Right kidney (tissue), 1 donor: ENCODE data around the gene ARHGEF4.

ENCODE experiments used
- DNase-seq: peaks from one replicate; pipeline ENCODE4 v3.0.0-alpha.2; 2016

Gene ARHGEF4

DNA sequence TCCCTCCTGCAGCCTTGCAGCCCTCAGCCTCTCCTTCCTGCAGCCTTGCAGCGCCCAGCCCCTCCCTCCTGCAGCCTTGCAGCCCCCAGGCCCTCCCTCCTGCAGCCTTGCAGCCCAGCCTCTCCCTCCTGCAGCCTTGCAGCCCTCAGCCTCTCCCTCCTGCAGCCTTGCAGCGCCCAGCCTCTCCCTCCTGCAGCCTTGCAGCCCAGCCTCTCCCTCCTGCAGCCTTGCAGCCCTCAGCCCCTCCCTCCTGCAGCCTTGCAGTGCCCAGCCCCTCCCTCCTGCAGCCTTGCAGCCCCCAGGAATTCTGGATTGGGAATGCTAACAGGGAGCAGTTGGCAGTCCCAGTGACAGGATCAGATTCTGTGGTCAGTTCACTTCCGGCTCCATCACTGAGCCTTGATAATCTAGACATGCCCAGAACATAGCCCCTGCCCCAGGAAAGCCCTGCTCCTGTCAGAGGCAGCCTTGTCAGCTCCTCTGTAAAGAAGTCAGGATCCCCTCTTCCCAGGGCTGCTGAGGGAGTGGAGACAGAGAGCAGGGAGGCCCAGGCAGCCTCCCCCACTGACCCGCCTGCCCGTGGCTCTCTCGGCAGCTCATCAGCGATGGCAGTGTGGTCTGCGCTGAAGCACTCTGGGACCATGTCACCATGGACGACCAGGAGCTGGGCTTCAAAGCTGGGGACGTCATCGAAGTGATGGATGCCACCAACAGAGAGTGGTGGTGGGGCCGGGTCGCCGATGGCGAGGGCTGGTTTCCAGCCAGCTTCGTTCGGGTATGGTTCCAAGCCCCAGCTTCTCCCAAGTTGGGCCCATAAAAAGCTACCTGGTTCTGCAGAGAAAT is 201.8 kb downstream of the ARHGEF4 start:
- DNase-seq: no peak

DNA sequence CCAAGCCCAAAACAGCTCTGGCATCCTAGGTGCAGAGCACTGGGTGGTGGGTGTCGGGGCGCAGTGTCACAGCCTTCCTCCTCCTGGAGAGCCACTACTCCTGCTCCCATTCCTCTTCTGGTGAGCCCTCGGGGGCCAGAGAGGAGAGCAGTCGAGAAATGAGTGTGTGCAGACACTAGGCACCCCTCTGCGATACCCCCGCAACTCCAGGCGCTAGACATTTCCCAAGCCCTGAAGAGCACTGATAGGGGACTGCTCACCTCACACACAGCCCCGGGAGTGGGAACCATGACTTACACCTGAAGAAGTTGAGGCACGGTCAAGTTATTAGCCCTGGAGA is 202.4 kb downstream of the ARHGEF4 start:
- no peak for DNase-seq

DNA sequence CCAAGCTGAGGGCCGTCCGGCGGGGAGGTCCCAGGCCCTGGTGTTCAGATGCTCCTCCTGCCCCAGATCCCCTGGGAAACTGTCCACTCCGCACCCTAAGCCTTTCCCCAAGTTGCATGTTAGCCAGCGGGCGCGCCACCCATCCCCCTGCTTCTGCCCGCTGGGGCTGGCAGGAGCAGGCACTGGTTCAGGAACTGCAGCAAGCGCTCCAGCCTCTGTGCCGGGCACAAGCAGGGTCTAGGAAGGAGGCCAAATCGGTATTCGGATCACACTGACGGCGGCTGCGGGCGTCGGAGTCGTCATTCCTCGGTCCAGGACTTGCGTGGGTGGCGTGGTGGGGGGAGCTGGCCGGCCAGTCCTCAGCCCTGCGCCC is 202.8 kb downstream of the ARHGEF4 start:
- DNase-seq: no peak

DNA sequence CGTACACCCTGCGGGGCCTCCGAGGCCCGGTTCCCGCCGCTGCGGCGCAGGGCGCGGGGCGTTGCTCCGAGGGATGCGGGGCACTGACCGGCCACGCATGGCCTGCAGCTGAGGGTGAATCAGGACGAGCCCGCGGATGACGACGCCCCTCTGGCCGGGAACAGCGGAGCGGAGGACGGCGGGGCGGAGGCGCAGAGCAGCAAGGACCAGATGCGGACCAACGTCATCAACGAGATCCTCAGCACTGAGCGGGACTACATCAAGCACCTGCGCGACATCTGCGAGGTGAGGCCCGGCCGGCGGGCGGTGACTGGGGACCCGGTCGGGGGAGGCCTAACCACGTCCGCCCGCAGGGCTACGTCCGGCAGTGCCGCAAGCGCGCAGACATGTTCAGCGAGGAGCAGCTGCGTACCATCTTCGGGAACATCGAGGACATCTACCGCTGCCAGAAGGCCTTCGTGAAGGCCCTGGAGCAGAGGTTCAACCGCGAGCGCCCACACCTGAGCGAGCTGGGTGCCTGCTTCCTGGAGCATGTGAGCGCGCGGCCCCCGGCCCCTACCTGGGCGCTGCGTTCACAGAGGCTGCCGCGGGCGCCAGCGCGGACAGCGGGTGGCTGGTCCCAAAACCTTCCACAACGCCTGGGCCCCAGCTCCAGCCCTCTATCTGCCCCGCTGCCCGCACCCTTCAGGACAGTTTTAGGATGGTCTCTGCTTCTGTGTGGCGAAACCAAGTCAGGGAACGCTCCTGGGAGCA is 203.4 kb downstream of the ARHGEF4 start:
- DNase-seq: peak; percentile 57

DNA sequence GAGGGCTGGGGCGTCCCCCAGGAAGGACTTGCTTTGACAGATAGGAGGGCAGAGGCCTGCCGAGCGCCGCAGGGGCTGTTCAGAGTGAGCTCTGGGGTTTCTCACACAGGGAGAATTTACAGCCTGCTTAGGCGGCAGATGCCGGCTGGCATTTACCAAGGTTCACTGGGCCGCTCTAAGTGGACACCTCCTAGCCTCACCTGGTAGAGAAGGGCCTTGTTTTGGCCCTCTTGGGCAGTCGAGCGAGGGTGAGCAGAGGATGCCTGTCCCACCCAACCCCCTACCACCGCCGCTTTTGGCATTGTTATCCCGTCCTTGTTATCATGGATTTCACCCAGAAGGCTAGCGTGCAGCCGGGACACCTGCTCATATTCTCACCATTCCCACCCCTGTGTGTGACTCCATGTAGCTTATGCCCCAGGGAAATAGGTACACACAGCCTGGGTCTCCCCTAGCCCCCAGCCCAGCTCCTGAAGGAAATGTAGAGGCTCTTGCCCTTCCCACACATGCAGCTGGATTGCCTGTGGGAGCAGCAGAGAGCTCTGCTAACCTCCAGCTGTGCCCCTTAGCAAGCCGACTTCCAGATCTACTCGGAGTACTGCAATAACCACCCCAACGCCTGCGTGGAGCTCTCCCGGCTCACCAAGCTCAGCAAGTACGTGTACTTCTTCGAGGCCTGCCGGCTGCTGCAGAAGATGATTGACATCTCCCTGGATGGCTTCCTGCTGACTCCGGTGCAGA is 204.1 kb downstream of the ARHGEF4 start:
- DNase-seq: peak; percentile 32

DNA sequence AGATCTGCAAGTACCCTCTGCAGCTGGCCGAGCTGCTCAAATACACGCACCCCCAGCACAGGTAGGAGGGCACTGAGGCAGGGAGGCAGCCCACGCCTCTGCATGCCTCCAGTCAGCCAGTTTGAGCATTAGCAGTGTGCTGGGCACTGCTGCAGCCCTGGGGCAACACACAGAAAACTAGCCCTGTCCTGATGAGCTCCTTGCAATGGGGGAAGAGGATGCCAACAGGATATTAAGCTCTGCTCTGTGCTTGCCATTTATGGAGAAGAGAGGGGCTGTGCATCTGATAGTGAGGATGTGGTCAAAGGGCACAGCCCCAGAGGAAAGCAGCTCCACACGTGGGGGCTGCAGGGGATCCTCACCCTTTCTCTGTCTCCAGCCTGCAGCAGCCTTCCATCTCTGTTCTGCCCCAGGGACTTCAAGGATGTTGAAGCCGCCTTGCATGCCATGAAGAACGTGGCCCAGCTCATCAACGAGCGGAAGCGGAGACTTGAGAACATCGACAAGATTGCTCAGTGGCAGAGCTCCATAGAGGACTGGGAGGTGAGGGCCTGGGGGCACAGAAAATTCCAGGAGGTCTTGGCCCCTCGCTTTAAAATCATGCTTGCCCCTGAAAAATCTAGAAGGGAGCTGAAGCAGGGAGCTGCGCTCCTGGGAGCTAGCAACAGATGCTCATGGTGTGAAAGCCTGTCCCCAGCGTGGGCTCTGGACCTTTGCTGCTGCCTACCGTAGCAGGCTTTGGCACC is 204.9 kb downstream of the ARHGEF4 start:
- no peak for DNase-seq

DNA sequence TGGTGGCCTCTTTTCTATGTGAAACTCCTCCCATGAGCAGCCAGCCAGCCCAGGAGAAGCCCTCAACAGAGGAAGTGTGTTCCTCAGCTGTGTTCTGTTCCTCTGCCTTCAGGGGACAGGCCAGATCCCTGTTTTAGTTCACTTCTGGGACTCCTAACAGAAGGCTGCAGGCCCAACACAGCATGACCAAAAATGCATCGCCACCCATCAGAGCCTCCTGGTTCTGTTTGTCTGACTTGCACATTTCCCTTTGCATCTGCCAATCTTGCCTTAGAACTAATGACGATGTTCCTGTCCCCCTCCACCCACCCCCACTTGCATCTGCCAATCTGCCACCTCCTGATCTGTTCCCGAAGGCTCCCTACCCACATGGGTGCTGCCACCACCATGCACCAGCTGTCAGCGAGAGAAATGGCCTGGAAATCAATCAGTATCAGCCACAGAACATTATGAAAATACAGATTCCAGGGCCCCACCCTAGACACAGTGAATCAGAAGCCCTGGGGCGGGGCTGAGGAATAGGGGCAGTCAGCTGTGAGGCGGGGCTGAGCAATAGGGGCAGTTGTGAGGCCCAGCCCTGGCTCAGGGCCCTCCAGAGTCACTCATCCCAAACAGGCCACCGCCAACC is 205.5 kb downstream of the ARHGEF4 start:
- DNase-seq: no peak

DNA sequence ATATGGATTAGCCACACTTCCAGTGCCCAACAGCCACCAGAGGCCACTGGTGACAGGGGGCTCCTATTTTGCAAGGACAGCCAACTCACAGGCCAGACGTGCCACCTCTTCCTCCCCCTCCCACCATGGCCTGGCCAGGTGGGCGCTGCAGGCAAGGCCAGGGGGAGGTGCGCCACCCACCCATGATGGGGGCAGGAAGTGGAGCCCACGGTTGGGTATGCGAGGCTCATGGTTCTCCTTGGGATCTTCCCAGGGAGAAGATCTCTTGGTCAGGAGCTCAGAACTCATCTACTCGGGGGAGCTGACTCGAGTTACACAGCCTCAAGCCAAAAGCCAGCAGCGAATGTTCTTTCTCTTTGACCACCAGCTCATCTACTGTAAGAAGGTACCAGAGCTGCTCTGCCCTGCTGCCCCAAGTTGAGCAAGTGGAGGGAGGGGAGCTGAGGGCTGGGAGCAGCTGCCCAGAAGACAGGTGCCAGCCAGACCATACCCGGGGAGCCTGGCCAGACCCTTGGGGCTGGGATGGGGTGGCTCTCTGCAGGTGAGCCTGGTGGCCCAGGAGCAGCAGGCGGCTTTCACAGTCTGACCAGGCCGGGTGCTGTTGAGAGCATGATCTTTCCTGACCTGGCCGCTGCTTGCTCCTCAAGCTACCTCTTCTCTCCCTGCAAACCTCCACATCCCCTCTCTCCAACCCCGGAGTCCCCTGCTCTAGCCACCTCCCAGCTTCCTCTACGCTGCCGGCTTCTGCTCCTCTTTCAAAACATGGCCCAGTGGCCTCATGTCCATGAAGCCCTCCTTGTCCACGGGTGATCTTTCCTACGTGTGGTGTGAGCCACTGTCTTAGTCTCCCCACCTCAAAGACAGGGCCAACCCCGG is 206.7 kb downstream of the ARHGEF4 start:
- DNase-seq: no peak

DNA sequence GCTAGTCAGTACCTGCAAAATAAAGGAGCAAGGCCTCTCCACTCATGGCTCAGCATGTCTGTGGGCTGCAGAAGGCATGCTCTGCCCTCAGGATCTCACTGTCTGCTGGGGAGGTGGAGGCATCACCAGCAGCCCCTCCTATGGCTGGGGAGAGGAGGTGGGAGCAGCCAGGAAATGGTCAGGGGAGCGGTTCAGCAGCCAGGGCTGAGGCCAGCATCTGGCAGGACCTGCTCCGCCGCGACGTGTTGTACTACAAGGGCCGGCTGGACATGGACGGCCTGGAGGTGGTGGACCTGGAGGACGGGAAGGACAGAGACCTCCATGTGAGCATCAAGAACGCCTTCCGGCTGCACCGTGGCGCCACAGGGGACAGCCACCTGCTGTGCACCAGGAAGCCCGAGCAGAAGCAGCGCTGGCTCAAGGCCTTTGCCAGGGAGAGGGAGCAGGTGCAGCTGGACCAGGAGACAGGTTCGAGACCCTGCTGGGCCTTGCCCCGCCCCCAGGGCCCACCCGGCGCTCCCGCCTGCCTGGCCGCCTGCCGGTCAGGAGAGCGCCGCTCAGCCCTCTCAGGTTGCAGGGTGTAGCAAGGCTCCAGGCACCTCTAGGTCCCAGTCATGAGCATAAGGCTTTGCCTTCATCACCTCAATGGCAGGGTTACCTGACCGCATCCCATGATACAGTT is 207.5 kb downstream of the ARHGEF4 start:
- no peak for DNase-seq

DNA sequence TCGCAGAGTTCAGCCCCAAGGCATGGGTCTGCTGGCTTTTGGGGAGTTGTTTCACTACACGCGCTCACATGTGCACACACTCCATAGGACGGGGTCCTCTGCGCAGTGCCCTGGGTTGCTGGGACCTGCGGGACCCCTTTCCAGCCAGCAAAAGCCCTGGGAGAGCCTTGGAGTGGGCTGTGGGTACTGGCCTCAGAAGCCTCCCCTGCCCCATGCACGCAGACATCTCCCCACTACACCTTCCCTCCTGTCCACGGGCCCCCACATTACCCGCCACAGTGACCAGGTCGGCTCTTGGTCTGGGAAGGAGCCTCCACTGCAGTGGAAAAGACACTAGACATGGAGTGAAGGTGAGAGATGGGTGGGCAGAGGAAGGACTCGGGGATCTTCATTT is 208.0 kb downstream of the ARHGEF4 start:
- no peak for DNase-seq

DNA sequence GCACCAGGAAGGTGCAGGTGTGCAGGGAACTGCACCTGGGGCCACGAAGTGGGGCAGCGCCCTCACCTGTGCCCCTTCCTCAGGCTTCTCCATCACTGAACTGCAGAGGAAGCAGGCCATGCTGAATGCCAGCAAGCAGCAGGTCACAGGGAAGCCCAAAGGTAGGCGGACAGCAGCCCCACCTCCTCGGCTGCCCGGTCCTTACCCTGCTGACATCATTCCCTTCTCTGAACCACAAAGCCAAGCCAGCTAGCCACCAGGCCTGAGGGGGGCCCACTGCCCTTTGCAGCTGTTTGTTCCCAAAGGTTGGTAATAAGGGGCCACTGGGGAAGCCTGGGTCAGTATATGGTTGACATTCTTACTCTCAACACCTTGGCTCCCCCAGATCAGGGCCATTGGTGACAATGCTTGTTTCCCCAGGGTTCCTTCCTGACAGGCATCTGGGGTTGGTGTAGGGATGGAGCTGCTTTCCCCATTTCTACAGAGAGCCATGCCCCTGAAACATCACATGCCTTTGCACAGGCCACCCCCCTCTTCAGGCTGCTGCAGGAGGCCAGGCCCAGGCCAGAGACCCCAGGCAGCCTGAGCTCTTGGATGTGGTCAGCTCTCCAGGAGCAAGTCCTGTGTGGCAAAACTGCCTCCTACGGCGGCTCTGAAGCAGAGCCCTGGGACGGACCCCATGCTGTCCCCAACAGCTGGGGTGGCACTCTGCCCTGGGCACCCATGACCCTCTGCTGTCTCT is 208.7 kb downstream of the ARHGEF4 start:
- DNase-seq: no peak

DNA sequence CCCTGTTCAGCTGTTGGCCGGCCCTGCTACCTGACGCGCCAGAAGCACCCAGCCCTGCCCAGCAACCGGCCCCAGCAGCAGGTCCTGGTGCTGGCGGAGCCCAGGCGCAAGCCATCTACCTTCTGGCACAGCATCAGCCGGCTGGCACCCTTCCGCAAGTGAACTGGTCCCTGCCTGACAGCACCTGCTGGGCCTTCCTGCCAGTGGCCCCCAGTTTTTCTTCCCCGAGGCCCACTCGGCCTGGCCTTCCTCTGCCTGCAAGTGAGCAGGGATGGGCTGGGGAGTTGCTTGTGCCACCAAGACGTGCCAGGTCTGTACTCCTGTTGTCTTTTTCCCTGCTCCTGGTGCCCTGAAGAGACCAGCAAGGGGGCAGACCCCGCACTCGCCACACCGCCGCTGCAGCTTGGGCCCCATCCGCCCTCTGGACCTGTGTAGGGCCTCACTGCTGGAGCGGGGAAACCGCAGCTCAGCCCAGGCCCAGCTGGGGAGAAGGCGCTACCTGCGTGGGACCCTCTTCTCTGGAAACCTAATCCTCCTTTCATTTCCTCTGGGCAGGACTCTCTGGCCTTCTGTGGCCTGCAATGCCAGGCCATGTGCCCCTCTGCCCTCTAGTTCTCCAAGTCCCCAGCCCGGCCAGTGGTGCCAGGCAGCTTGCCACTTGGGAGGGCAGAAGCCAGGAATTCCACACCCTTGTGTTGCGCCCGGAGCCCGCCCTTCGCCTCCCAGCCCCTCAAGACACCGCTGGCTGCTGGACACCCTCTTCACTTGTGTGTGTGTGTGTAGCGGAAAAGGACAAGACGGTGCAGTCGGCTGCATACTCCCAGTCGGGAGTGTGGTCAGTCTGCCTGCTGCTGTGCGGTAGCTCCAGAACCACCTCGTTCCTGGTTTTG is 209.6 kb downstream of the ARHGEF4 start:
- no peak for DNase-seq

DNA sequence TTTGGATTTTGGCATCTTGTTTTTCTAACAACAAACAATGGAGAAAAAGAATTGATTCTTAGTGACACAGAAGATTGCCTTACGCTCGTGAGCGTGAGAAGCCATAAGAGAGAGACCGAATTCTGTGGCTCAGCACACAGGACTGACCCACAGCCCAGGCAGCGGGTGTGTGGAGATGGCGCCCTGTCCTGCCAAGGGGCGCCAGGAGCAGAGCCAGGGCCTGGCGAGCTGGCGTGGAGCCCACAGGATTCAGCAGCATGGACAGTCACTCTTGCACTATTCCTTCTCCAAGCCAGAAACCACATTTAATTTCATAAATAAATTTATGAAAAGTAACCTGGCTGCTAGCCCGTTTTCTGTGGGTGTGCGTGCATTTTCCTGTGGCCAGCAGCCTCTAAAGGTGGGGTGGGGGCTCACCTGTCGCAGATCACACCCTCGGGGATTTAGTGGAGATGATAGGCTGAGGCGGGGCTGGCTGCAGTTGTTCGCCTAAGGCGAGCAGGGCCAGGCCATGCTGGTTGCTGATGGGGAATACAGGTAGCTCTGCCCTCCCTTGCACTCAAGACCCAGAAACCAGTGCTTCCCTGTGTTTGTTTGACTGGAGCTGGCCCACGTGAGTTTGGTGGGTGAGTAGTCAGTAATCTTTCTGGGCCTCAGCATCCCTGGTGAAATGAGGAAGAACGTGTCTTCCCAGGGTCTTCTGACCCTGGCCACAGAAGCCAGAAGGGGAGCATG is 210.4 kb downstream of the ARHGEF4 start:
- DNase-seq: no peak

DNA sequence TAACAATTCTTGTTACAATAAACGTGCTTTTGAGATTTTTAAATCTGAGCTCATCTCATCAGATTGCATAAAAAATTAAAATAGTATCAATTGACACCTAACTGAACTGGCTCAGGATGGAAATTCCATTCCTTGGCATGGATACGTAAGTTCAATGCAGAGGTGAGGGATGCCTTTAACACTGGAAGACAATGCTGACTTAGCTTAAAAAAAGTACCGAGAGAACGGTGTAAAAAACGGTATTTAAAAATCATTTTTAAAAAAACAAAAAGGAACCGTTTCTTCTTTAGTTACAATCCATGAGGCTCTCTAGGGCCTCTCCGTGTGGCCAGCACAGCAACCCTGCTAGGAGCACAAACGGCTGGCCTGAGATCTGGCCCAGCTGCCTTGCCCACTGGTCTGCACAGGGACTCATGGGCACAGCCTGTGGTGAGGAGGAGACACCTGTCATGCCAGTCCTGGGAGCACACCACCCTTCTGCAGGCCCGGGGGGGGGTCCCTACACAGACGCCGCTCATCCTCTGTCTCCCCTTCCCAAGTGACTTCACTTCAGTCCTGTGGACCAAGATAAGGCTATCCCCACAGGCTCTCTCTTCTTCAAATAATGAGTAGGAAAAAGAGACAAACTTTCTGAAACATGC is 211.3 kb downstream of the ARHGEF4 start:
- DNase-seq: no peak

DNA sequence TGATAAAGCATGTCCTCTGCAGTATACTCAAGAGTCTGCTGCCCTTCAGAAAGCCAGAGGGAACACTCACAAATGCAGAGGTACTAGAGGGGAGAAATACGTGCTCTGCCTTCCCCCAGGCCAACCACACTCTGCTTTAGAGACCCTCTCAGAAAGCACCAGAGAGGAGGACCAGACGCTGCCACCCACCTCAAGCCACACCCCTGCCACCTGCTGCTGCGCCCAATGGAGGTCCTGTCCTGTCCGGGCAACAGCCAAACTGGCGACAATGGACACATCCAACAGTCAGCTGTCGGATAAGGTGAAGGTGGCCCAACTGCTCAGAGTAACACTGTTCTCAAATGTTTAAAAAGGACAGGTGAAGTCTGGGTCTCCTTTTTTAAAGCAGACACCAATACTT is 211.9 kb downstream of the ARHGEF4 start:
- no peak for DNase-seq

DNA sequence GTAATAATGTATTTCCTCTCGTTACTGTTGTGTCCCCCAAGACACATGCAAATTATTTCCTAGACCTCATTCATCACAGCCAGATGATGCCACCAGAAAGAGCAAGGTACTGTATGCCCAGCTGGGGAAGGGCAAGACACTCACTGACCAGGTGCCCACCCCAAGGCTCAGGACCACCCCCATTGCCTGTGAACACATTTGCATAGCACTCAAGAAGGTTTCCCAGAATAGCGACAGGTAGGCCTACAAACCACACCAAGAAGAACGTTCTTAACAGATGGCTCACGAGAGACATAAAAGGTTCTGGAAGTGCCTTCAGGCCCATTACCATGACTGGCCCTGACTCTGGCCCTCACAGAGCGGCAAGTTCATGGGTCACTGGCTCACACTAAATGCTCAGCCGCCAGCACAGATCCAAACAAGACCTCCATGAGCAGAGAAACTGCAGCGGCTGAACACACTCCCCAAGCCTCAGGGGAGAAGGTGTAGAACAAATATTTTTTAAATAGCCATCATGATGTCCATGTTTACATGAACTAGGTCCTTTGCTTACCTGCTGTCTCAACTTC is 212.5 kb downstream of the ARHGEF4 start:
- DNase-seq: no peak

DNA sequence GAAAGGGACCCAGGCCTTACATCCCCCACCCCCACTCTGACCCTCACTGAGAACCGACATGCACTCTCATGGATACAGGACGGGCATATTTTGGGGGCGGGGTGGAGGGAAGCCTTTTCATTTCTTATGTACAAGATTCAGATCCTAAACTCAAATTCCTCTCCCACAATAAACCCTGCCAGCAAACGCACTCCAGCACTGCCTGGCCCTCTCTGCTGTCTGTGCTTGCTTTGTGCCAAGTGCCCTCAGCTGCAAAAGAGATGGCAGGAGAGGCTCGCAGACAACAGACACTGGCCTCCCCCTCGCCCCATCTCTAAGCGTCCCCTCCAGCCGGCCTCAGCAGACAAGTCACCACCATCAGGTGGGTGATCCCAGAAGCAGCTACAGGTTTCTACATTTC is 214.2 kb downstream of the ARHGEF4 start:
- no peak for DNase-seq
